ENCODE data around the gene BSCL2. TPM values are rescaled to one million over a fixed set of nuclear protein-coding genes. Genes with fewer than 3 reads are reported as not detected.

BSCL2 gene
- total RNA-seq, 1 donor from 2014 or later = 23.7 TPM

DNA sequence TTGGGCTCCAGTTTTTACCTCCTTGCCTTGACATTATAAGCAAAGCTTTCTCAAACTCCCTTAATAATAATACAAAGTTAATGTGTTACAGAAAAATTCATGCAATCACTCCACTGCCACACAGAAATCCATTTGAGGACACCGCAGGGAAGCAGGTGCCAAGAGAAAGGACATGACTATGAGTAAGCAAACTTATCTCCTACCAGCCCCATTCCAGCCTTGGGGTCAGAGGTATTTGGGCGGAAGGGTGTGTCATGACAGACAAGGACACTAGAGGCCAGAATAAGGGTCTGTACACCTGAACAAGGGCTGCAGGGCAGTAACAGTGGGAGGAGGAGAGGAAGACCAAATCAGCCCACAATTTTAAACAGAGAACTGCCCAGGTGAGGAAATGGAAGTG, 6.1 kb upstream of the BSCL2 start:
- TF ChIP-seq, protein P1, sequence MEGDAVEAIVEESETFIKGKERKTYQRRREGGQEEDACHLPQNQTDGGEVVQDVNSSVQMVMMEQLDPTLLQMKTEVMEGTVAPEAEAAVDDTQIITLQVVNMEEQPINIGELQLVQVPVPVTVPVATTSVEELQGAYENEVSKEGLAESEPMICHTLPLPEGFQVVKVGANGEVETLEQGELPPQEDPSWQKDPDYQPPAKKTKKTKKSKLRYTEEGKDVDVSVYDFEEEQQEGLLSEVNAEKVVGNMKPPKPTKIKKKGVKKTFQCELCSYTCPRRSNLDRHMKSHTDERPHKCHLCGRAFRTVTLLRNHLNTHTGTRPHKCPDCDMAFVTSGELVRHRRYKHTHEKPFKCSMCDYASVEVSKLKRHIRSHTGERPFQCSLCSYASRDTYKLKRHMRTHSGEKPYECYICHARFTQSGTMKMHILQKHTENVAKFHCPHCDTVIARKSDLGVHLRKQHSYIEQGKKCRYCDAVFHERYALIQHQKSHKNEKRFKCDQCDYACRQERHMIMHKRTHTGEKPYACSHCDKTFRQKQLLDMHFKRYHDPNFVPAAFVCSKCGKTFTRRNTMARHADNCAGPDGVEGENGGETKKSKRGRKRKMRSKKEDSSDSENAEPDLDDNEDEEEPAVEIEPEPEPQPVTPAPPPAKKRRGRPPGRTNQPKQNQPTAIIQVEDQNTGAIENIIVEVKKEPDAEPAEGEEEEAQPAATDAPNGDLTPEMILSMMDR (IDR thresholded peaks at IDR 0.05; ENCODE audit: insufficient read depth, low read length, severe bottlenecking) = no peak
- FAIRE-seq (no peak), DNase-seq (ENCODE audit: low read depth) (no peak)
- H3K4me3 ChIP-seq (ENCODE audit: low read depth, low read length) = no peak overlapping the region
- peaks cover 29% of the 10 kb centered on the region for H3K36me3 ChIP-seq (ENCODE audit: control insufficient read depth, insufficient read depth, low read length)
- H3K27me3 ChIP-seq (ENCODE audit: control insufficient read depth, insufficient read depth, low read length) = no peaks in the 10 kb centered on the region

DNA sequence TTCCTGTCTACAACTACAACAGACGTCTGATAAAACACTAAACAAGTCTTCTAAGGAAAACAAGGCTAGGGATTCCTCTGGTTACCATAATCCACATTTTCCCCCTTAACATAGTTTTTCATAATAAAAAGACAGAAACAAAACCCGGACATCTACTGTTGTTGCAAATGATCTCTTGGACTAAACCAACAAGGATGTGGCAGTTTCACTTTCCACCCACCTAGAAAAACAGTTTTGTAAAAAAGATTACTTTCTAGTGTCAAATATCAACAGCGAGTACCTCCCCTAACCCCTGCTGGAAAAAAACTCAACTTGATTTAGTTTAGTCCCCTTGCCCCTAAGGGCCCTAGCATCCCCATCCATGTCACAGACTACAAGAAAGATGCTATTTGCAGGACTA, 5.6 kb upstream of the BSCL2 start:
- Histone ChIP-seq H3K27me3 (ENCODE audit: control insufficient read depth, insufficient read depth, low read length) (no peaks in the 10 kb centered on the region), H3K4me3 (ENCODE audit: low read depth, low read length) (no peak overlapping the region), H3K36me3 (ENCODE audit: control insufficient read depth, insufficient read depth, low read length) (peaks cover 28% of the 10 kb centered on the region)
- DNase-seq (ENCODE audit: low read depth) = no peak
- no peak for FAIRE-seq
- TF ChIP-seq, protein P1 (IDR thresholded peaks at IDR 0.05; ENCODE audit: insufficient read depth, low read length, severe bottlenecking) = no peak

DNA sequence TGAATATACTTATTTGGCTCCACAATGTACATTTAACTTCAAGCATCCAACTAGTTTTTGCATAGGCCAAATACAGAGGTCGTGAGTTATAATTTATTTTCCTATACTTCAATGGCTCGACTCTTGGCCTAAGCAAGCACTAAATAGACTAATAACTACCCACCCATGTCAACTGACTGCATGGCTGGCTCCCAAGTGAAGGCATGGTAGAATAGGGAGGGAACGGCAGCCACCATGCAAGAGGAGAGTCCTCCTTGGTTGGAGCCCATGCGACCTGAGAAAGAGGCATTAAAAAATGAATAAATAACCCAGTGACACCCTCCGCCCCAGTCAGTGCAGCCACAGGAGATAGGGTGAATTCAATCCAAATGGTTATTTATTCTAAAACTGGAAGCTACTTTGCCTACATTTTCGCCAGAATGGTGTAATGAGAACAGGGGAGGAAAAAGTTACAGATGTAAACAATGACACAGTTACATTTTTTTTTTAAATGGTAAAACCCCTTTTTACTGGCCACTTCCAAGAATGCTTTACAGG, 5.1 kb upstream of the BSCL2 start:
- peaks cover 25% of the 10 kb centered on the region for H3K36me3 ChIP-seq (ENCODE audit: control insufficient read depth, insufficient read depth, low read length)
- DNase-seq (ENCODE audit: low read depth) = no peak
- FAIRE-seq = no peak

DNA sequence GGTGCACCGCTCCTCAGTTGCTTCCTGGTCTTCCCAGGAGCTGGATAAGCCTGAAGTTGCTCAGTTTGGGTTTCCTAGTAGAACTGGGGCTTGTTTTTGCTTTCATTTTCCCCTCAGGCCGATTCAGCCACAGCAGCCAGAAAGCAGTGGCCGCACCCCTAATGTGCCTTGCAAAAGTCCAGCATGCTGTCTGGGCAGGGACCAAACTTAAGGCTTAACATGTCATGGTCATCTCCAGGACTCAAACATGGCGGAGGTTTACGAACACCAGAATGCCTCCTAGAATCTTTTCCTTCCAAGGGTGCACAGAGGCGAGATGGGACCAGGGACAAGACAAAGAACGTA, 2.7 kb upstream of the BSCL2 start:
- H3K36me3 ChIP-seq (ENCODE audit: control insufficient read depth, insufficient read depth, low read length) = peaks cover 10% of the 10 kb centered on the region

More for the DNA sequence above, 5.1 kb upstream of the BSCL2 start:
- no peak overlapping the region for H3K4me3 ChIP-seq (ENCODE audit: low read depth, low read length)
- TF ChIP-seq, protein P1 (IDR thresholded peaks at IDR 0.05; ENCODE audit: insufficient read depth, low read length, severe bottlenecking) = no peak
- H3K27me3 ChIP-seq (ENCODE audit: control insufficient read depth, insufficient read depth, low read length) = no peaks in the 10 kb centered on the region

DNA sequence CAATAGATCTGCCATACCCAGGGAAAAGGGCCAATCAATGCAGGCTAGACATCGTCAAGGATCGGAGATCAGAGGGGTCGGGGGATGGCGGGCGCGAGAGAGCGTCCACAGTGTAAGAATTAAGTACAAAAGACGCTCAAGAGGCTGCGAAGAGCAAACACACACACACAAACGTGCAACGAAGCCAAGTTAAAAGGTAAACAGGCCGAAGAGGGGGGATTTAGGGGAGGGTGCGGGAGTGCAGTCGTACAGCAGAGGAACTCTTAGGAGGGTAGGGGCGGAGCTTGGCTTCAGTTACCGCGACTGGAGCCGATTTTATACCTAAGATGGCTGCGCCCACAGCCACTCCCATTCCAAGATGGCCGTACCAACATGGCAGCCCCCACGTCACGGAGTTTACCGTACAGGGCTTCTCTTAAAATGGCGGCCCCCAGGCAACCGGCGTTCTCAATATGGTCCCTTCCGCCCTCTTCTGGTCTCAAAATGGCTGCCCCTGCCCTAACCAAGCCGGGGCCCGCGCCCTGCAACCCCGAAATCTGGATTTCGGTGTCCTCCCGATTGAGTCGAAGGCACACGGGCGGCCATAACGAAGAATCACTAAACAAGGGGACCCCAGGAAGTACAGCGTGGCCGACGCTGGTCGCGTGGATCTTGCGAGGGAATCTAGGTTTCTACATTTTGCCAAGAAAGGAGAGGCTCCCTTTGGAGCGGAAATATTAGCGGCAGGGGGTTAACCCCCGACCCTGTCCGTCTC, 2.2 kb upstream of the BSCL2 start:
- Histone ChIP-seq H3K4me3 (ENCODE audit: low read depth, low read length) (peak overlapping the region; percentile 46), H3K27me3 (ENCODE audit: control insufficient read depth, insufficient read depth, low read length) (no peaks in the 10 kb centered on the region), H3K36me3 (ENCODE audit: control insufficient read depth, insufficient read depth, low read length) (peaks cover 9% of the 10 kb centered on the region)
- FAIRE-seq (no peak), DNase-seq (ENCODE audit: low read depth) (peak; percentile 94)
- TF ChIP-seq, protein P1 (IDR thresholded peaks at IDR 0.05; ENCODE audit: insufficient read depth, low read length, severe bottlenecking) = no peak

More for the DNA sequence above, 2.7 kb upstream of the BSCL2 start:
- Histone ChIP-seq H3K27me3 (ENCODE audit: control insufficient read depth, insufficient read depth, low read length) (no peaks in the 10 kb centered on the region), H3K4me3 (ENCODE audit: low read depth, low read length) (peak overlapping the region; percentile 46)
- TF ChIP-seq, protein P1 (IDR thresholded peaks at IDR 0.05; ENCODE audit: insufficient read depth, low read length, severe bottlenecking) = no peak
- FAIRE-seq (no peak), DNase-seq (ENCODE audit: low read depth) (no peak)

Data from bronchial epithelial cell (primary cell).